NCI-H2227 (cell line): ENCODE data around the gene WNT8A.
A peak's percentile ranks its signal among the peaks of the same experiment; 100 is the strongest.
"Not testable (repeated sequence)": the region's sequence is repeated elsewhere in the genome, so short reads cannot be mapped to it uniquely, and the experiment has no call there.

Experiments used
- DNase-seq: peaks from one replicate; lab custom pipeline; 2025; ENCODE audit not compliant: unreplicated experiment; lab: John Stamatoyannopoulos, UW

The WNT8A gene

GRCh38 chr5:138083702-138084101 lies at the start of gene WNT8A:
Gene WNT8A, plus strand, starts transcription at chr5:138084033. Its CDS starts 95 bp downstream, at chr5:138084128.
- no peak for DNase-seq

GRCh38 chr5:138035605-138036537 lies 48.0 kb upstream of the WNT8A start:
- DNase-seq: peak; percentile 86

- peak; percentile 3 for DNase-seq
Observed at GRCh38 chr5:138037271-138037670, 46.6 kb upstream of the WNT8A start.

- no peak for DNase-seq
Observed at GRCh38 chr5:138037907-138038633, 45.8 kb upstream of the WNT8A start.

- DNase-seq: no peak
Observed at GRCh38 chr5:138038826-138039225, 45.0 kb upstream of the WNT8A start.

GRCh38 chr5:138045283-138045682 lies 38.5 kb upstream of the WNT8A start:
- not testable (repeated sequence) for DNase-seq

- no peak for DNase-seq
Observed at GRCh38 chr5:138051441-138052296, 32.2 kb upstream of the WNT8A start.

GRCh38 chr5:138052718-138053117 lies 31.1 kb upstream of the WNT8A start:
- not testable (repeated sequence) for DNase-seq

GRCh38 chr5:138053554-138053953 lies 30.3 kb upstream of the WNT8A start:
- no peak for DNase-seq

GRCh38 chr5:138054206-138054605 lies 29.6 kb upstream of the WNT8A start:
- DNase-seq: no peak

- DNase-seq: peak; percentile 72
Observed at GRCh38 chr5:138054847-138055558, 28.8 kb upstream of the WNT8A start.

GRCh38 chr5:138064526-138064925 lies 19.3 kb upstream of the WNT8A start:
- DNase-seq: no peak

- DNase-seq: no peak
Observed at GRCh38 chr5:138065102-138065501, 18.7 kb upstream of the WNT8A start.

- DNase-seq: no peak
Observed at GRCh38 chr5:138067945-138068344, 15.9 kb upstream of the WNT8A start.

- DNase-seq: peak; percentile 11
Observed at GRCh38 chr5:138068742-138069600, 14.9 kb upstream of the WNT8A start.

GRCh38 chr5:138070026-138070425 lies 13.8 kb upstream of the WNT8A start:
- not testable (repeated sequence) for DNase-seq

- DNase-seq: peak; percentile 69
Observed at GRCh38 chr5:138077064-138077696, 6.7 kb upstream of the WNT8A start.

- DNase-seq: no peak
Observed at GRCh38 chr5:138078006-138078643, 5.7 kb upstream of the WNT8A start.

- no peak for DNase-seq
Observed at GRCh38 chr5:138082033-138082432, 1.8 kb upstream of the WNT8A start.
